MV-4-11 (cell line): ENCODE data around the gene PARN.

Experiments
- DNase-seq: peaks from one replicate; lab custom pipeline; 2025; lab: John Stamatoyannopoulos, UW

PARN gene

GRCh38 chr16:14529010-14529669 is 100.9 kb downstream of the PARN start:
- DNase-seq, result peak; percentile 72

GRCh38 chr16:14528306-14528705 is 101.8 kb downstream of the PARN start:
- no peak for DNase-seq

- DNase-seq, result no peak
Measured at GRCh38 chr16:14527411-14528044, 102.5 kb downstream of the PARN start.

- DNase-seq, result no peak
Measured at GRCh38 chr16:14525596-14525995, 104.5 kb downstream of the PARN start.

GRCh38 chr16:14524979-14525378 is 105.1 kb downstream of the PARN start:
- DNase-seq, result no peak

GRCh38 chr16:14523632-14524031 is 106.4 kb downstream of the PARN start:
- DNase-seq, result no peak

- DNase-seq, result no peak
Measured at GRCh38 chr16:14522671-14523070, 107.4 kb downstream of the PARN start.

- no peak for DNase-seq
Measured at GRCh38 chr16:14520753-14521152, 109.3 kb downstream of the PARN start.

GRCh38 chr16:14514967-14515366 is 115.1 kb downstream of the PARN start:
- DNase-seq, result no peak

GRCh38 chr16:14513389-14514107 is 116.5 kb downstream of the PARN start:
- no peak for DNase-seq

GRCh38 chr16:14511800-14512135 is 118.3 kb downstream of the PARN start:
- no peak for DNase-seq

- no peak for DNase-seq
Measured at GRCh38 chr16:14510939-14511799, 118.9 kb downstream of the PARN start.

GRCh38 chr16:14510581-14510938 is 119.5 kb downstream of the PARN start:
- no peak for DNase-seq

GRCh38 chr16:14509675-14510132 is 120.4 kb downstream of the PARN start:
- no peak for DNase-seq

GRCh38 chr16:14509055-14509454 is 121.0 kb downstream of the PARN start:
- DNase-seq, result no peak

GRCh38 chr16:14505846-14506245 is 124.2 kb downstream of the PARN start:
- DNase-seq, result no peak

GRCh38 chr16:14502932-14503741 is 126.9 kb downstream of the PARN start:
- no peak for DNase-seq

- DNase-seq, result no peak
Measured at GRCh38 chr16:14502256-14502875, 127.7 kb downstream of the PARN start.

- DNase-seq, result peak; percentile 11
Measured at GRCh38 chr16:14501331-14502255, 128.5 kb downstream of the PARN start.

GRCh38 chr16:14500791-14501190 is 129.3 kb downstream of the PARN start:
- DNase-seq, result no peak
